ENCODE data around the gene ILDR2.
A peak's percentile ranks its signal among the peaks of the same experiment; 100 is the strongest.

Gene ILDR2

GRCh38 chr1:166972193-166972592 is 3.1 kb downstream of the ILDR2 start:
- Histone ChIP-seq H3F3A (ENCODE audit: insufficient read depth, low read length) (peaks cover 14% of the 10 kb centered on the region), H3K36me3 (replicated peaks; ENCODE audit: insufficient read depth, low read length) (no peaks in the 10 kb centered on the region), H3K4me1 (ENCODE audit: low read length) (peaks cover 18% of the 10 kb centered on the region), H2AFZ (ENCODE audit: low read length) (no peak overlapping the region), H4K20me1 (ENCODE audit: insufficient read depth, low read length) (no peaks in the 10 kb centered on the region), H3K27ac (ENCODE audit: low read length) (no peak overlapping the region), H3K9me3 (replicated peaks; ENCODE audit: insufficient read depth, low read length) (no peaks in the 10 kb centered on the region), H3K4me2 (ENCODE audit: low read depth, low read length) (no peak overlapping the region), H3K9ac (ENCODE audit: low read length) (no peak overlapping the region), H3K27me3 (replicated peaks; ENCODE audit: insufficient read depth, low read length) (peaks cover 17% of the 10 kb centered on the region), H3K79me2 (ENCODE audit: low read length) (no peaks in the 10 kb centered on the region), H3K4me3 (ENCODE audit: low read length) (no peak overlapping the region), H3K9me2 (replicated peaks; ENCODE audit: insufficient read depth, low read length) (no peaks in the 10 kb centered on the region)
- TF ChIP-seq EZH2 (optimal IDR thresholded peaks at IDR 0.05; ENCODE audit: low read depth, low read length) = no peak
- TF ChIP-seq EZH2phosphoT487 (IDR thresholded peaks at IDR 0.05; ENCODE audit: low read length) = no peak
- no peak for TF ChIP-seq CTCF (IDR thresholded peaks at IDR 0.05; ENCODE audit: low read length)
- no peak for DNase-seq

GRCh38 chr1:166971252-166971651 is 4.1 kb downstream of the ILDR2 start:
- Histone ChIP-seq H3K27me3 (replicated peaks; ENCODE audit: insufficient read depth, low read length) (peaks cover 16% of the 10 kb centered on the region), H3K4me3 (ENCODE audit: low read length) (no peak overlapping the region), H3K9ac (ENCODE audit: low read length) (no peak overlapping the region), H3K27ac (ENCODE audit: low read length) (no peak overlapping the region), H3K9me3 (replicated peaks; ENCODE audit: insufficient read depth, low read length) (no peaks in the 10 kb centered on the region), H3K4me2 (ENCODE audit: low read depth, low read length) (no peak overlapping the region), H3K36me3 (replicated peaks; ENCODE audit: insufficient read depth, low read length) (no peaks in the 10 kb centered on the region), H3K9me2 (replicated peaks; ENCODE audit: insufficient read depth, low read length) (no peaks in the 10 kb centered on the region), H3K4me1 (ENCODE audit: low read length) (peaks cover 17% of the 10 kb centered on the region), H3K79me2 (ENCODE audit: low read length) (no peaks in the 10 kb centered on the region), H2AFZ (ENCODE audit: low read length) (no peak overlapping the region), H3F3A (ENCODE audit: insufficient read depth, low read length) (peaks cover 12% of the 10 kb centered on the region), H4K20me1 (ENCODE audit: insufficient read depth, low read length) (no peaks in the 10 kb centered on the region)
- no peak for DNase-seq
- no peak for TF ChIP-seq CTCF (IDR thresholded peaks at IDR 0.05; ENCODE audit: low read length)
- TF ChIP-seq EZH2 (optimal IDR thresholded peaks at IDR 0.05; ENCODE audit: low read depth, low read length) = no peak
- no peak for TF ChIP-seq EZH2phosphoT487 (IDR thresholded peaks at IDR 0.05; ENCODE audit: low read length)

- no peaks in the 10 kb centered on the region for H3K9me3 ChIP-seq (replicated peaks; ENCODE audit: insufficient read depth, low read length)
- TF ChIP-seq CTCF (IDR thresholded peaks at IDR 0.05; ENCODE audit: low read length) (no peak), EZH2phosphoT487 (IDR thresholded peaks at IDR 0.05; ENCODE audit: low read length) (no peak), EZH2 (optimal IDR thresholded peaks at IDR 0.05; ENCODE audit: low read depth, low read length) (no peak)
- peak; percentile 75 for DNase-seq
- no peaks in the 10 kb centered on the region for H3K79me2 ChIP-seq (ENCODE audit: low read length)
- no peak overlapping the region for H3K9ac ChIP-seq (ENCODE audit: low read length)
- H2AFZ ChIP-seq (ENCODE audit: low read length) = peak overlapping the region; percentile 5; the same call in 1 of the 2 replicates
- 0 out of 2 replicates have a peak, but pooled peaks cover 5% of the 10 kb centered on the region for H3F3A ChIP-seq (ENCODE audit: insufficient read depth, low read length)
- peaks cover 12% of the 10 kb centered on the region for H3K4me1 ChIP-seq (ENCODE audit: low read length)
- no peak overlapping the region; the same call in 1 of the 2 replicates for H3K27ac ChIP-seq (ENCODE audit: low read length)
- no peak overlapping the region for H3K4me3 ChIP-seq (ENCODE audit: low read length)
- no peaks in the 10 kb centered on the region for H4K20me1 ChIP-seq (ENCODE audit: insufficient read depth, low read length)
- no peaks in the 10 kb centered on the region for H3K9me2 ChIP-seq (replicated peaks; ENCODE audit: insufficient read depth, low read length)
- peak overlapping the region; percentile 9; the same call in 1 of the 2 replicates for H3K4me2 ChIP-seq (ENCODE audit: low read depth, low read length)
- peaks cover 6% of the 10 kb centered on the region for H3K27me3 ChIP-seq (replicated peaks; ENCODE audit: insufficient read depth, low read length)
- no peaks in the 10 kb centered on the region for H3K36me3 ChIP-seq (replicated peaks; ENCODE audit: insufficient read depth, low read length)
Observed at GRCh38 chr1:166969074-166969677, 6.2 kb downstream of the ILDR2 start.
